IMR-90 (cell line): ENCODE measurements around the gene NPBWR2. TPM values are rescaled to one million over a fixed set of nuclear protein-coding genes. Genes with fewer than 3 reads are reported as not detected.

Source experiments
- ATAC-seq: fragments of 200-7000 bp; cut with Tn5 transposase; 2 replicates; pipeline ENCODE4 v1.9.1; 2020; ENCODE audit warnings: low read depth, mild to moderate bottlenecking, moderate library complexity
- BruUV-seq: library from RNA; stranded (reverse); fragments of 400-500 nt; replicated peaks from 2 replicates; lab custom pipeline; 2021; lab: Mats Ljungman, UMichigan
- CTCF ChIA-PET: fragments of 300-600 bp; formaldehyde crosslinking; extraction: SDS; loops from one replicate; lab custom pipeline; 2021; ENCODE audit warnings: antibody characterized with exemption; lab: Yijun Ruan, JAX
- POLR2A ChIA-PET: fragments of 300-600 bp; sonication (Branson Sonifier 250); formaldehyde crosslinking; loops from one replicate; lab custom pipeline; 2022; ENCODE audit warnings: antibody characterized with exemption; ENCODE audit not compliant: unreplicated experiment; lab: Charles Lee
- DNase-seq: peaks from one replicate; pipeline ENCODE4 v3.0.0; 2013
- H2AFZ ChIP-seq: replicated peaks from 2 replicates; pipeline ENCODE3; 2013; ENCODE audit warnings: low read length, mild to moderate bottlenecking; ENCODE audit not compliant: poor library complexity
- H2AK5ac ChIP-seq: 2 replicates; pipeline ENCODE4 v1.6.1; 2013; ENCODE audit warnings: low read depth, low read length, inconsistent platforms
- H2AK9ac ChIP-seq: replicated peaks from 2 replicates; pipeline ENCODE3; 2013; ENCODE audit warnings: mild to moderate bottlenecking, low read depth, low read length, moderate library complexity; ENCODE audit not compliant: poor library complexity
- H2BK120ac ChIP-seq: 2 replicates; pipeline ENCODE4 v1.6.1; 2013; ENCODE audit warnings: low read depth, low read length, inconsistent platforms
- H2BK15ac ChIP-seq: 3 replicates; pipeline ENCODE4 v1.6.1; 2013; ENCODE audit warnings: low read depth, low read length, inconsistent platforms
- H2BK20ac ChIP-seq: 2 replicates; pipeline ENCODE4 v1.6.1; 2013; ENCODE audit warnings: low read depth, mild to moderate bottlenecking, inconsistent platforms, low read length, moderate library complexity
- H2BK5ac ChIP-seq: 2 replicates; pipeline ENCODE4 v1.6.1; 2013; ENCODE audit warnings: mild to moderate bottlenecking, low read depth, low read length, inconsistent platforms; ENCODE audit not compliant: poor library complexity, severe bottlenecking
- H3K14ac ChIP-seq: replicated peaks from 2 replicates; pipeline ENCODE4 v1.6.1; 2013; ENCODE audit warnings: low read depth, low read length, inconsistent platforms
- H3K18ac ChIP-seq: 2 replicates; pipeline ENCODE4 v1.6.1; 2013; ENCODE audit warnings: low read depth, low read length, control low read depth
- H3K23ac ChIP-seq: 2 replicates; pipeline ENCODE4 v1.6.1; 2013; ENCODE audit warnings: low read depth, low read length, inconsistent platforms
- H3K27ac ChIP-seq: 2 replicates; pipeline ENCODE4 v1.5.1; 2013; ENCODE audit warnings: mild to moderate bottlenecking, control low read depth, low read length; ENCODE audit not compliant: insufficient read depth
- H3K27me3 ChIP-seq: 2 replicates; pipeline ENCODE4 v1.6.1; 2013; ENCODE audit warnings: low read length; ENCODE audit not compliant: control insufficient read depth, insufficient read depth
- H3K36me3 ChIP-seq: 2 replicates; pipeline ENCODE4 v1.6.1; 2013; ENCODE audit warnings: low read length, mixed read lengths; ENCODE audit not compliant: control insufficient read depth, insufficient read depth
- H3K4ac ChIP-seq: 2 replicates; pipeline ENCODE4 v1.6.1; 2013; ENCODE audit warnings: low read depth, low read length, inconsistent platforms
- H3K4me1 ChIP-seq: 2 replicates; pipeline ENCODE4 v1.6.1; 2013; ENCODE audit warnings: low read length, mixed read lengths; ENCODE audit not compliant: control insufficient read depth, insufficient read depth
- H3K4me2 ChIP-seq: 2 replicates; pipeline ENCODE4 v1.6.1; 2013; ENCODE audit warnings: low read depth, mild to moderate bottlenecking, control low read depth, low read length, moderate library complexity
- H3K4me3 ChIP-seq: 2 replicates; pipeline ENCODE4 v1.5.1; 2013; ENCODE audit warnings: low read depth, mild to moderate bottlenecking, control low read depth, low read length, moderate library complexity; ENCODE audit not compliant: insufficient read depth
- H3K56ac ChIP-seq: 2 replicates; pipeline ENCODE4 v1.6.1; 2013; ENCODE audit warnings: low read length, inconsistent platforms; ENCODE audit not compliant: insufficient read depth; ENCODE audit errors: extremely low read depth
- H3K79me1 ChIP-seq, 2 experiments: 2 replicates each; pipeline ENCODE4 v1.6.1; 2013; ENCODE audit warnings: low read length in 2 of 2, inconsistent platforms in 1 of 2, low read depth in 1 of 2
- H3K9ac ChIP-seq: 2 replicates; pipeline ENCODE4 v1.6.1; 2013; ENCODE audit warnings: low read depth, low read length, control low read depth
- H3K9me1 ChIP-seq: 2 replicates; pipeline ENCODE4 v1.6.1; 2013; ENCODE audit warnings: low read length, inconsistent platforms; ENCODE audit not compliant: insufficient read depth
- H3K9me3 ChIP-seq: 2 replicates; pipeline ENCODE4 v1.6.1; 2013; ENCODE audit warnings: low read length; ENCODE audit not compliant: control insufficient read depth, insufficient read depth
- H4K20me1 ChIP-seq: 2 replicates; pipeline ENCODE4 v1.6.1; 2013; ENCODE audit warnings: low read length, inconsistent platforms; ENCODE audit not compliant: insufficient read depth
- H4K5ac ChIP-seq: 2 replicates; pipeline ENCODE4 v1.6.1; 2013; ENCODE audit warnings: mild to moderate bottlenecking, low read depth, low read length, control low read depth
- H4K8ac ChIP-seq, 2 experiments: 2 replicates each; pipeline ENCODE4 v1.6.1; 2013; ENCODE audit warnings: low read depth in 2 of 2, low read length in 2 of 2, control low read depth in 1 of 2, inconsistent platforms in 1 of 2
- H4K91ac ChIP-seq: 2 replicates; pipeline ENCODE4 v1.6.1; 2013; ENCODE audit warnings: low read depth, low read length, inconsistent platforms; ENCODE audit not compliant: insufficient read depth
- BHLHE40 ChIP-seq: fragments of 150-350 bp; IDR thresholded peaks from 2 replicates; pipeline ENCODE4 v1.6.1; 2016; ENCODE audit warnings: mild to moderate bottlenecking, low read depth, low read length
- CEBPB ChIP-seq: IDR thresholded peaks from 2 replicates; pipeline ENCODE4 v1.6.1; 2012; ENCODE audit warnings: low read depth, low read length, improper control_type of control experiment
- CHD1 ChIP-seq: IDR thresholded peaks from 2 replicates; pipeline ENCODE4 v1.6.1; 2012; ENCODE audit warnings: low read depth, low read length, improper control_type of control experiment
- FOS ChIP-seq: fragments of 150-350 bp; IDR thresholded peaks from 2 replicates; pipeline ENCODE4 v1.6.1; 2016; ENCODE audit warnings: low read depth, low read length
- MAFK ChIP-seq: IDR thresholded peaks from 2 replicates; pipeline ENCODE4 v1.6.1; 2012; ENCODE audit warnings: low read depth, low read length, improper control_type of control experiment
- MAZ ChIP-seq: IDR thresholded peaks from 2 replicates; pipeline ENCODE4 v1.6.1; 2012; ENCODE audit warnings: low read depth, mild to moderate bottlenecking, low read length, improper control_type of control experiment, moderate library complexity, borderline replicate concordance
- MXI1 ChIP-seq: IDR thresholded peaks from 2 replicates; pipeline ENCODE4 v1.6.1; 2012; ENCODE audit warnings: low read depth, mild to moderate bottlenecking, low read length, moderate library complexity, borderline replicate concordance
- NFE2L2 ChIP-seq: fragments of 150-350 bp; IDR thresholded peaks from 2 replicates; pipeline ENCODE4 v1.6.1; 2016; ENCODE audit warnings: low read depth, mild to moderate bottlenecking, low read length
- POLR2A ChIP-seq: IDR thresholded peaks from 2 replicates; pipeline ENCODE4 v1.6.1; 2012; ENCODE audit warnings: mild to moderate bottlenecking, low read depth, low read length
- RAD21 ChIP-seq: IDR thresholded peaks from 2 replicates; pipeline ENCODE4 v1.6.1; 2012; ENCODE audit warnings: low read length, improper control_type of control experiment
- RCOR1 ChIP-seq: IDR thresholded peaks from 2 replicates; pipeline ENCODE4 v1.6.1; 2012; ENCODE audit warnings: mild to moderate bottlenecking, low read length, improper control_type of control experiment; ENCODE audit not compliant: insufficient replicate concordance
- RFX5 ChIP-seq: IDR thresholded peaks from 2 replicates; pipeline ENCODE4 v1.8.0; 2012; ENCODE audit warnings: low read depth, mild to moderate bottlenecking, low read length, moderate library complexity
- SMC3 ChIP-seq: fragments of 150-350 bp; IDR thresholded peaks from 2 replicates; pipeline ENCODE4 v1.6.1; 2016; ENCODE audit warnings: low read depth, mild to moderate bottlenecking, antibody characterized with exemption, low read length, moderate library complexity
- WGBS, 2 experiments: methylation state at CpG; one replicate each; pipeline versions ENCODE4 v1.1.5 to v1.1.7; 2013; ENCODE audit warnings: missing lambda C conversion rate in 2 of 2; ENCODE audit not compliant: insufficient read length in 1 of 2; ENCODE audit errors: extremely low coverage in 2 of 2; 5-methylcytosine and 5-hydroxymethylcytosine counted together
- dilution Hi-C: fragments of 300-500 bp; cut with HindIII; formaldehyde crosslinking; loops from one replicate; pipeline ENCODE4 v1.14.3; 2018; ENCODE audit warnings: low sequenced_read_pairs; ENCODE audit not compliant: unreplicated experiment
- in situ Hi-C: fragments of 300-500 bp; cut with MboI; formaldehyde crosslinking; loops from 3 replicates; pipeline ENCODE4 v1.14.3; 2019; ENCODE audit warnings: low sequenced_read_pairs, inconsistent platforms, mixed read lengths
- intact Hi-C: fragments of 100-400 bp; cut with micrococcal nuclease; formaldehyde crosslinking; loops from 2 replicates; pipeline ENCODE4 v1.10.0; 2022
- polyA plus RNA-seq, 3 experiments: library from polyadenylated mRNA; depleted of rRNA; stranded (reverse); fragments of >200 nt; gene quantifications; 2 replicates each; pipeline ENCODE4 v1.2.3, GENCODE V29; 2012; ENCODE audit warnings: low replicate concordance in 1 of 3
- total RNA-seq: library from RNA; depleted of rRNA; stranded (reverse); fragments of >200 nt; gene quantifications from 2 replicates; pipeline ENCODE4 v1.2.3, GENCODE V29; 2012
- TF ChIP-seq, protein P1 (sequence below): conservative IDR thresholded peaks from 2 replicates; pipeline ENCODE4 v1.5.1; 2012; ENCODE audit warnings: mild to moderate bottlenecking, low read depth, low read length, improper control_type of control experiment
- TF ChIP-seq, protein P2 (sequence below): fragments of 150-350 bp; IDR thresholded peaks from 2 replicates; pipeline ENCODE4 v1.6.1; 2016; ENCODE audit warnings: low read depth, mild to moderate bottlenecking, low read length, moderate library complexity, borderline replicate concordance
- TF ChIP-seq, protein P3 (sequence below): fragments of 150-350 bp; IDR thresholded peaks from 2 replicates; pipeline ENCODE4 v1.6.1; 2017; ENCODE audit warnings: mild to moderate bottlenecking, antibody characterized with exemption, low read length, low read depth

Gene NPBWR2
- total and polyA plus RNA-seq, 2 of the 4 experiments (the other 2 are of a cell fraction), result not detected

DNA sequence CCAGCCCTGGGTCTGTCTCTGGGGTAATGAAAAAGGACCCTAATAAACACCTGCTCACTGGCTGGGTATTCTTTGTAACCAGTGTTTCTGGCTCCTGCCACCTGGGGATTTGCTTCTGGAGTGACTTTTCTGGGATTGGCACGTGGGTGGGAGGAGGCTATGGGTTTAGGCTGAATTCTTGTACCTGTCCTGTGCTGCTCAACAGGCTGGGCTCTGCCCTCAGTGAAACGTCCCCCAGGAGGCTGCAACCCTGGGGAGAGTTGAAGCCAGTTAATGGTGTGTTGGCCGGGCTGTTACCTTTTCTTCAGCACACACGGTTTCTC lies 6.8 kb downstream of the NPBWR2 start:
- 60% methylated on average over 1 of the region's 4 CpGs; no CpG with 5 or more reads in 1 of the 2 experiments for WGBS, 2 experiments
- POLR2A ChIA-PET, result no interaction called here
- H3K79me1 ChIP-seq, result no peaks in the 10 kb centered on the region
- H2BK120ac ChIP-seq, result no peak overlapping the region
- H3K4ac ChIP-seq, result no peak overlapping the region
- CTCF ChIA-PET, result no interaction called here
- H4K91ac ChIP-seq, result no peak overlapping the region
- no peak for DNase-seq
- no peaks in the 10 kb centered on the region for H4K20me1 ChIP-seq
- no TSS peak for BruUV-seq
- no peak overlapping the region for H3K14ac ChIP-seq
- no peak overlapping the region for H3K4me3 ChIP-seq
- no peaks in the 10 kb centered on the region for H3K9me1 ChIP-seq
- dilution Hi-C loops, result no loop called here
- no peaks in the 10 kb centered on the region for H3K9me3 ChIP-seq
- no peak overlapping the region for H3K23ac ChIP-seq
- H3K27ac ChIP-seq, result no peak overlapping the region
- H3K4me2 ChIP-seq, result no peak overlapping the region
- TF ChIP-seq POLR2A (no peak), BHLHE40 (no peak), MAFK (no peak), MAZ (no peak), RFX5 (no peak), MXI1 (no peak), FOS (no peak), SMC3 (no peak), CEBPB (no peak), RAD21 (no peak), RCOR1 (no peak), NFE2L2 (no peak), CHD1 (no peak)
- TF ChIP-seq, protein P1, sequence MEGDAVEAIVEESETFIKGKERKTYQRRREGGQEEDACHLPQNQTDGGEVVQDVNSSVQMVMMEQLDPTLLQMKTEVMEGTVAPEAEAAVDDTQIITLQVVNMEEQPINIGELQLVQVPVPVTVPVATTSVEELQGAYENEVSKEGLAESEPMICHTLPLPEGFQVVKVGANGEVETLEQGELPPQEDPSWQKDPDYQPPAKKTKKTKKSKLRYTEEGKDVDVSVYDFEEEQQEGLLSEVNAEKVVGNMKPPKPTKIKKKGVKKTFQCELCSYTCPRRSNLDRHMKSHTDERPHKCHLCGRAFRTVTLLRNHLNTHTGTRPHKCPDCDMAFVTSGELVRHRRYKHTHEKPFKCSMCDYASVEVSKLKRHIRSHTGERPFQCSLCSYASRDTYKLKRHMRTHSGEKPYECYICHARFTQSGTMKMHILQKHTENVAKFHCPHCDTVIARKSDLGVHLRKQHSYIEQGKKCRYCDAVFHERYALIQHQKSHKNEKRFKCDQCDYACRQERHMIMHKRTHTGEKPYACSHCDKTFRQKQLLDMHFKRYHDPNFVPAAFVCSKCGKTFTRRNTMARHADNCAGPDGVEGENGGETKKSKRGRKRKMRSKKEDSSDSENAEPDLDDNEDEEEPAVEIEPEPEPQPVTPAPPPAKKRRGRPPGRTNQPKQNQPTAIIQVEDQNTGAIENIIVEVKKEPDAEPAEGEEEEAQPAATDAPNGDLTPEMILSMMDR, result no peak
- TF ChIP-seq, protein P2, sequence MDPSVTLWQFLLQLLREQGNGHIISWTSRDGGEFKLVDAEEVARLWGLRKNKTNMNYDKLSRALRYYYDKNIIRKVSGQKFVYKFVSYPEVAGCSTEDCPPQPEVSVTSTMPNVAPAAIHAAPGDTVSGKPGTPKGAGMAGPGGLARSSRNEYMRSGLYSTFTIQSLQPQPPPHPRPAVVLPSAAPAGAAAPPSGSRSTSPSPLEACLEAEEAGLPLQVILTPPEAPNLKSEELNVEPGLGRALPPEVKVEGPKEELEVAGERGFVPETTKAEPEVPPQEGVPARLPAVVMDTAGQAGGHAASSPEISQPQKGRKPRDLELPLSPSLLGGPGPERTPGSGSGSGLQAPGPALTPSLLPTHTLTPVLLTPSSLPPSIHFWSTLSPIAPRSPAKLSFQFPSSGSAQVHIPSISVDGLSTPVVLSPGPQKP, result no peak
- TF ChIP-seq, protein P3, sequence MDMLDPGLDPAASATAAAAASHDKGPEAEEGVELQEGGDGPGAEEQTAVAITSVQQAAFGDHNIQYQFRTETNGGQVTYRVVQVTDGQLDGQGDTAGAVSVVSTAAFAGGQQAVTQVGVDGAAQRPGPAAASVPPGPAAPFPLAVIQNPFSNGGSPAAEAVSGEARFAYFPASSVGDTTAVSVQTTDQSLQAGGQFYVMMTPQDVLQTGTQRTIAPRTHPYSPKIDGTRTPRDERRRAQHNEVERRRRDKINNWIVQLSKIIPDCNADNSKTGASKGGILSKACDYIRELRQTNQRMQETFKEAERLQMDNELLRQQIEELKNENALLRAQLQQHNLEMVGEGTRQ, result no peak
- no peak overlapping the region for H2AFZ ChIP-seq
- H4K5ac ChIP-seq, result no peak overlapping the region
- H2BK20ac ChIP-seq, result no peak overlapping the region
- in situ Hi-C loops, result no loop called here
- no peaks in the 10 kb centered on the region for H3K36me3 ChIP-seq
- no peak overlapping the region for H4K8ac ChIP-seq
- no peak for ATAC-seq
- H3K56ac ChIP-seq, result no peak overlapping the region
- H3K9ac ChIP-seq, result no peak overlapping the region
- intact Hi-C loops, result no loop called here
- no peak overlapping the region for H2AK5ac ChIP-seq
- no peak overlapping the region for H2AK9ac ChIP-seq
- peaks cover 41% of the 10 kb centered on the region for H3K27me3 ChIP-seq
- no peaks in the 10 kb centered on the region for H3K4me1 ChIP-seq
- no peak overlapping the region for H3K18ac ChIP-seq
- H2BK5ac ChIP-seq, result no peak overlapping the region
- no peak overlapping the region for H2BK15ac ChIP-seq
